Left ventricle myocardium superior (tissue), 1 donor: ENCODE data around the gene SDE2. TPM values are rescaled to one million over a fixed set of nuclear protein-coding genes. Genes with fewer than 3 reads are reported as not detected.
"Not testable (repeated sequence)": the region's sequence is repeated elsewhere in the genome, so short reads cannot be mapped to it uniquely, and the experiment has no call there.

ENCODE experiments used
- ATAC-seq: fragments of 200-7000 bp; cut with Tn5 transposase; one replicate; pipeline ENCODE4 v1.9.1; 2020; ENCODE audit warnings: mild to moderate bottlenecking, moderate library complexity
- DNase-seq: peaks from one replicate; pipeline ENCODE4 v3.0.0-alpha.2; 2020
- intact Hi-C: fragments of 100-400 bp; cut with micrococcal nuclease; formaldehyde crosslinking; loops from one replicate; pipeline ENCODE4 v1.11.0; 2022
- total RNA-seq: library from RNA; stranded (reverse); fragmentation: NEBNext Ultra II Directional; extraction: Animal tissue kit (Norgen Biotek cat#: 25700); gene quantifications from one replicate; pipeline ENCODE4 v1.2.1, GENCODE V29; 2021
- donor health status: DM: no; HTN: yes; CAD: no; lungs with severe emphysema.

The SDE2 gene
- total RNA-seq, 1 donor from 2014 or later: 10.7 TPM

- intact Hi-C loops: no loop called here
- ATAC-seq: peak; percentile 15
- no peak for DNase-seq
Measured at GRCh38 chr1:225950905-225951497, 48.1 kb downstream of the SDE2 start.

GRCh38 chr1:225949041-225949440, 50.1 kb downstream of the SDE2 start:
- intact Hi-C loops: no loop called here
- ATAC-seq (no peak), DNase-seq (no peak)

- ATAC-seq (no peak), DNase-seq (no peak)
- intact Hi-C loops: no loop called here
Measured at GRCh38 chr1:225946803-225947202, 52.3 kb downstream of the SDE2 start.

- ATAC-seq (no peak), DNase-seq (no peak)
- intact Hi-C loops: no loop called here
Measured at GRCh38 chr1:225946082-225946620, 53.0 kb downstream of the SDE2 start.

GRCh38 chr1:225945564-225945963, 53.6 kb downstream of the SDE2 start:
- ATAC-seq (no peak), DNase-seq (no peak)
- intact Hi-C loops: no loop called here

- intact Hi-C loops: no loop called here
- ATAC-seq (no peak), DNase-seq (no peak)
Measured at GRCh38 chr1:225944951-225945350, 54.2 kb downstream of the SDE2 start.

GRCh38 chr1:225944387-225944786, 54.8 kb downstream of the SDE2 start:
- ATAC-seq (no peak), DNase-seq (no peak)

GRCh38 chr1:225943582-225943981, 55.6 kb downstream of the SDE2 start:
- ATAC-seq (no peak), DNase-seq (no peak)
- intact Hi-C loops: no loop called here

More at GRCh38 chr1:225944387-225944786, 54.8 kb downstream of the SDE2 start:
- intact Hi-C loops: no loop called here

- no peak for DNase-seq
- peak; percentile 13 for ATAC-seq
- intact Hi-C loops: no loop called here
Measured at GRCh38 chr1:225942574-225942973, 56.6 kb downstream of the SDE2 start.

- DNase-seq (no peak), ATAC-seq (no peak)
- intact Hi-C loops: no loop called here
Measured at GRCh38 chr1:225941942-225942222, 57.3 kb downstream of the SDE2 start.

- intact Hi-C loops: no loop called here
- DNase-seq (peak; percentile 50), ATAC-seq (peak; percentile 74)
Measured at GRCh38 chr1:225941187-225941941, 57.8 kb downstream of the SDE2 start, which contains the start of gene LEFTY2. Gene LEFTY2 (minus strand): TSS chr1:225941220. CDS start chr1:225941140, 80 bp downstream.

GRCh38 chr1:225940385-225941151, 58.6 kb downstream of the SDE2 start:
- ATAC-seq (peak; percentile 59), DNase-seq (peak; percentile 47)
- intact Hi-C loops: no loop called here

- intact Hi-C loops, DNase-seq, ATAC-seq: not testable (repeated sequence)
Measured at GRCh38 chr1:225939939-225940310, 59.2 kb downstream of the SDE2 start.

- ATAC-seq, intact Hi-C loops, DNase-seq: not testable (repeated sequence)
Measured at GRCh38 chr1:225939097-225939938, 59.8 kb downstream of the SDE2 start.

GRCh38 chr1:225937048-225937968, 61.8 kb downstream of the SDE2 start:
- intact Hi-C loops: no loop called here

GRCh38 chr1:225936523-225936922, 62.6 kb downstream of the SDE2 start:
- intact Hi-C loops: no loop called here
- no peak for DNase-seq
- ATAC-seq: no peak

More at GRCh38 chr1:225937048-225937968, 61.8 kb downstream of the SDE2 start:
- ATAC-seq: no peak
- no peak for DNase-seq

- ATAC-seq, DNase-seq, intact Hi-C loops: not testable (repeated sequence)
Measured at GRCh38 chr1:225936086-225936485, 63.1 kb downstream of the SDE2 start.

GRCh38 chr1:225934711-225935110, 64.4 kb downstream of the SDE2 start:
- intact Hi-C loops: no loop called here
- DNase-seq: no peak
- ATAC-seq: no peak
